PC-9 (cell line): ENCODE measurements around the gene TSPYL4. TPM values are rescaled to one million over a fixed set of nuclear protein-coding genes. Genes with fewer than 3 reads are reported as not detected.

Experiments
- Bru-seq: library from RNA; stranded (reverse); fragments of 400-500 nt; gene quantifications from one replicate; lab custom pipeline; 2021; lab: Mats Ljungman, UMichigan
- BruChase-seq, 2 experiments: library from RNA; stranded (reverse); fragments of 400-500 nt; gene quantifications; one replicate each; lab custom pipeline; 2021; lab: Mats Ljungman, UMichigan
- BruUV-seq: library from RNA; stranded (reverse); fragments of 400-500 nt; replicated peaks from 2 replicates; lab custom pipeline; 2021; lab: Mats Ljungman, UMichigan
- CTCF ChIA-PET: fragments of 300-600 bp; sonication (Branson Sonifier 250); formaldehyde crosslinking; loops from one replicate; lab custom pipeline; 2022; ENCODE audit warnings: antibody characterized with exemption; lab: Charles Lee
- POLR2A ChIA-PET: fragments of 300-600 bp; sonication (Branson Sonifier 250); formaldehyde crosslinking; loops from one replicate; lab custom pipeline; 2022; ENCODE audit warnings: antibody characterized with exemption; ENCODE audit not compliant: unreplicated experiment; lab: Charles Lee
- DNase-seq, 2 experiments: peaks; one replicate each; pipeline versions ENCODE4 v3.0.0 to v3.0.0-alpha.2; 2015 to 2022; ENCODE audit warnings: mixed read lengths in 1 of 2
- H2AFZ ChIP-seq: fragments of 200-600 bp; sonication (generic); 2 replicates; pipeline ENCODE4 v1.8.1; 2017; ENCODE audit warnings: antibody characterized with exemption
- H3F3A ChIP-seq: fragments of 200-600 bp; sonication (generic); 2 replicates; pipeline ENCODE4 v1.8.1; 2017; ENCODE audit warnings: antibody characterized with exemption, mild to moderate bottlenecking, low read depth; ENCODE audit not compliant: insufficient read depth
- H3K27ac ChIP-seq: fragments of 200-600 bp; sonication (generic); 2 replicates; pipeline ENCODE4 v1.6.1; 2016; ENCODE audit warnings: mixed run types
- H3K27me3 ChIP-seq: fragments of 200-600 bp; sonication (generic); 2 replicates; pipeline ENCODE4 v1.6.1; 2016; ENCODE audit warnings: low read depth, mixed run types; ENCODE audit not compliant: insufficient read depth
- H3K36me3 ChIP-seq: fragments of 200-600 bp; sonication (generic); 2 replicates; pipeline ENCODE4 v1.6.1; 2016; ENCODE audit warnings: low read depth, mixed run types
- H3K4me1 ChIP-seq: fragments of 200-600 bp; sonication (generic); replicated peaks from 2 replicates; pipeline ENCODE4 v1.6.1; 2016; ENCODE audit warnings: mixed run types; ENCODE audit not compliant: insufficient read depth
- H3K4me2 ChIP-seq: fragments of 200-600 bp; sonication (generic); 2 replicates; pipeline ENCODE4 v1.6.1; 2017; ENCODE audit warnings: mixed run types
- H3K4me3 ChIP-seq: fragments of 200-600 bp; sonication (generic); 2 replicates; pipeline ENCODE4 v1.6.1; 2016; ENCODE audit warnings: mixed run types
- H3K79me2 ChIP-seq: fragments of 200-600 bp; sonication (generic); 2 replicates; pipeline ENCODE4 v1.6.1; 2017; ENCODE audit warnings: low read depth, mixed run types
- H3K9me2 ChIP-seq: fragments of 200-600 bp; sonication (generic); 2 replicates; pipeline ENCODE4 v1.8.1; 2017; ENCODE audit warnings: mild to moderate bottlenecking; ENCODE audit not compliant: insufficient read depth
- H3K9me3 ChIP-seq: fragments of 200-600 bp; sonication (generic); 2 replicates; pipeline ENCODE4 v1.8.1; 2016; ENCODE audit warnings: low read depth; ENCODE audit not compliant: insufficient read depth
- H4K20me1 ChIP-seq: fragments of 200-600 bp; sonication (generic); 2 replicates; pipeline ENCODE4 v1.8.1; 2017; ENCODE audit not compliant: insufficient read depth
- EZH2 ChIP-seq: fragments of 200-600 bp; sonication (generic); IDR thresholded peaks from 2 replicates; pipeline ENCODE4 v1.8.0; 2017; ENCODE audit warnings: antibody characterized with exemption, low read depth
- intact Hi-C: fragments of 100-400 bp; cut with micrococcal nuclease; formaldehyde crosslinking; loops from one replicate; pipeline ENCODE4 v1.10.0; 2022; ENCODE audit not compliant: unreplicated experiment
- long read RNA-seq: library from polyadenylated mRNA; stranded (forward); transcript quantifications from one replicate; pipeline ENCODE4 v2.0.0, GENCODE V29; 2022
- total RNA-seq: library from RNA; stranded (reverse); gene quantifications from 2 replicates; pipeline ENCODE4 v1.2.3, GENCODE V29; 2021
- TF ChIP-seq, protein P1 (sequence below): fragments of 200-600 bp; sonication (generic); conservative IDR thresholded peaks from 2 replicates; pipeline ENCODE4 v1.6.1; 2017; ENCODE audit warnings: mixed run types, antibody characterized with exemption, mild to moderate bottlenecking, moderate library complexity

TSPYL4 gene
- total RNA-seq (10.6 and 10.9 TPM in 2 replicates), Bru-seq, nascent RNA (percentile 84 among the genes with signal in this experiment), BruChase-seq, experiment 1, labeled RNA remaining after a 2-hour chase (percentile 96 among the genes with signal in this experiment), BruChase-seq, experiment 2, labeled RNA remaining after a 6-hour chase (percentile 93 among the genes with signal in this experiment)
- long read RNA-seq, full-length matches to known transcripts: 1 of 3 reads
- long read RNA-seq, partial matches to known transcripts: 0 of 3 reads
- long read RNA-seq, other reads (novel, unspliced or antisense): 2 of 3 reads

DNA sequence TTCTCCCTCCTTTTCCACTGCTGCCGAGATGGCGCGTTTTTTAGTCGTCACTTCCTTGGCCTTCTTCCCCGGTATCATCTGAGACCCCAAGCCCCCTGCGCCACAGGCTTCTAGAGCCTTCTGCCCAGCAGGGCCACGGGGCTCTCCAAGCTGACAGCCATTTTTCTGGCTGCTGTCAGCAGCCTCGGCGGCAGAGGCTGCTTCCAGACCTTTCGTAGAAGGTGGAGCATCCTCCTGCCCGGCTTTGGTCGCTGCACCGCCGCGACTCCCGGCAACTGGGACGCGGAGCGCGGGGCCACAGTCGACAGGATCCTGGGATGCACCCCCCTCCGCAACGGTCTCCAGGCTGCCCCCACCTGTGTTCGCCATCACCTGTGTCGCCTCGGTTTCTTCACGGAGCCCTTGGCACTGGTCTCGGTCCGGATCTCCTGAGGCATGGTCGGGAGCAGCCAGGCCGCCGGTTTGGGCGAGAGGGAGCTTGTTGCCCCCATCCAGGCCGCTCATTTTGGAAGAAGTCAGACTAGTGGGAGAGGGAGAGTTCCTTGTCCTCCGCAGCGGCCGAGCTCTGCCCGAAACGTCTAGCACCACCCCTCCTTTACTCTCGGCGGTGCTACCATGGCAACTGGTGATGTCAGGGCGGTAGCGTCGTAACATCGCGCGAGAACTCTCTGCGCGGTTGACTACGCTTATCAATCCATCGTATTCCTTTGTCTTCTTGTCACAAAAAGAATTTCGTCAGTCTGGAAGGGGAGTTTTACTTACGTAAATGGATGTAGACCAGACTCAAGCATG, at the start of gene TSPYL4:
Gene TSPYL4 (minus strand): TSS at position 571 of the 792 bp plus-strand sequence. CDS start 67 bp downstream, at position 504.
- Histone ChIP-seq H3K4me3 (peak within 1 kb of the TSS; percentile 82), H3K9me3 (no peaks in the 10 kb centered on the region), H3K9me2 (no peaks in the 10 kb centered on the region), H3K27ac (peak within 1 kb of the TSS; percentile 77), H3K36me3 (0 out of 2 replicates have a peak, but pooled peaks cover 4% of the 10 kb centered on the region), H3K79me2 (peaks cover 41% of the 10 kb centered on the region), H2AFZ (peak within 1 kb of the TSS; percentile 97), H4K20me1 (no peaks in the 10 kb centered on the region), H3K27me3 (no peaks in the 10 kb centered on the region), H3K4me2 (peak within 1 kb of the TSS; percentile 94), H3F3A (no peaks in the 10 kb centered on the region), H3K4me1 (peaks cover 46% of the 10 kb centered on the region)
- peak; percentile 87 to 95 for DNase-seq
- no peak for TF ChIP-seq EZH2
- intact Hi-C loops: loop anchor here (1.0 kb wide), 1 partner anchor 26 kb away; the partner anchor contains the start of gene TSPYL1
- no TSS peak for BruUV-seq
- ChIA-PET CTCF (no interaction called here), POLR2A (no interaction called here)

DNA sequence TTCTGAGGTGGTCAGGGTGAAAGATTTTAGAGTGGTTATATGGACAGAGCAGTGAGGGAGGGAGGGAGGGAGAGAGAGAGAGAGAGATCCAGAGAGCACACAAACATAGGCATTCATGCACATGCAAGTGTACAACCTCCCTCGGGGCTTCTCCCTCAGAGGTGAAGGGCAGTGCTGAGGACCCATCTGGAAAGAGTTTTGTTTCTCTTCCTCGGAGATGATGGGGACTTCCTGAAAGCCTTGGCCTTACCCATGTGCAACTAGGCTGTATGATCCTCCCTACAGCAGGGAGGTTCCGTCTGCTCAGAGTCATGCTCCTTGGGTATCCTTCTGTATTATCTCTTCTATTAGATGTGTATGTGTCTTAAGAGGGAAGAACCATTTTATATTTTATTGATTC, 47.2 kb upstream of the TSPYL4 start:
- Histone ChIP-seq H3K79me2 (no peaks in the 10 kb centered on the region), H3K27me3 (no peaks in the 10 kb centered on the region), H3K4me1 (no peaks in the 10 kb centered on the region), H3K27ac (no peak overlapping the region), H3K9me3 (no peaks in the 10 kb centered on the region; the same call in 1 of the 2 replicates), H3F3A (no peaks in the 10 kb centered on the region), H2AFZ (no peak overlapping the region), H3K4me2 (no peak overlapping the region), H3K36me3 (no peaks in the 10 kb centered on the region), H3K4me3 (no peak overlapping the region), H4K20me1 (no peaks in the 10 kb centered on the region; the same call in 1 of the 2 replicates), H3K9me2 (no peaks in the 10 kb centered on the region)
- TF ChIP-seq, protein P1, sequence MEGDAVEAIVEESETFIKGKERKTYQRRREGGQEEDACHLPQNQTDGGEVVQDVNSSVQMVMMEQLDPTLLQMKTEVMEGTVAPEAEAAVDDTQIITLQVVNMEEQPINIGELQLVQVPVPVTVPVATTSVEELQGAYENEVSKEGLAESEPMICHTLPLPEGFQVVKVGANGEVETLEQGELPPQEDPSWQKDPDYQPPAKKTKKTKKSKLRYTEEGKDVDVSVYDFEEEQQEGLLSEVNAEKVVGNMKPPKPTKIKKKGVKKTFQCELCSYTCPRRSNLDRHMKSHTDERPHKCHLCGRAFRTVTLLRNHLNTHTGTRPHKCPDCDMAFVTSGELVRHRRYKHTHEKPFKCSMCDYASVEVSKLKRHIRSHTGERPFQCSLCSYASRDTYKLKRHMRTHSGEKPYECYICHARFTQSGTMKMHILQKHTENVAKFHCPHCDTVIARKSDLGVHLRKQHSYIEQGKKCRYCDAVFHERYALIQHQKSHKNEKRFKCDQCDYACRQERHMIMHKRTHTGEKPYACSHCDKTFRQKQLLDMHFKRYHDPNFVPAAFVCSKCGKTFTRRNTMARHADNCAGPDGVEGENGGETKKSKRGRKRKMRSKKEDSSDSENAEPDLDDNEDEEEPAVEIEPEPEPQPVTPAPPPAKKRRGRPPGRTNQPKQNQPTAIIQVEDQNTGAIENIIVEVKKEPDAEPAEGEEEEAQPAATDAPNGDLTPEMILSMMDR: no peak
- TF ChIP-seq EZH2: no peak
- intact Hi-C loops: no loop called here
- ChIA-PET POLR2A (no interaction called here), CTCF (no interaction called here)
- DNase-seq: no peak
- no TSS peak for BruUV-seq

DNA sequence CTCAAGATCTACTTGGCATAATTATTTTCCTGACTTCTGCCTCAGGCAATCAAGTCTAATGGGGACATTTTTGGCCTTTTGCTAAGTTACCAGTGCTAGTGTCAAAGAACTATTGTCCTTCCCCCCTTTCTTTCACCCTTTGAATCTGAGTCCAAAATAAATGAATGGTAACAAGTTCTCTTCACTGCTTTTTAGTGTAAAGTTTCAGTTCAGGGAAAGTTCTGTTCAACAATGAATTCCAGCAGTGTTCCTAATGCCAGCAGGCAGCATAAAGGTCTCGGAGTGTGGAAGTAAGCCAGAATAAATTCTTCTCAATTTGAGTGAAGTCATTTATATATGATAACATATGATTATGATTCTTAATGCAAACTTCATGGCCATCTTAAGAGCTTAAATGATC, 46.7 kb upstream of the TSPYL4 start:
- no peak overlapping the region for H2AFZ ChIP-seq
- no peak overlapping the region for H3K4me2 ChIP-seq
- no peaks in the 10 kb centered on the region; the same call in 1 of the 2 replicates for H3K9me3 ChIP-seq
- no peaks in the 10 kb centered on the region; the same call in 1 of the 2 replicates for H4K20me1 ChIP-seq
- intact Hi-C loops: no loop called here
- no peaks in the 10 kb centered on the region for H3K36me3 ChIP-seq
- H3K9me2 ChIP-seq: no peaks in the 10 kb centered on the region
- H3F3A ChIP-seq: no peaks in the 10 kb centered on the region
- H3K27me3 ChIP-seq: no peaks in the 10 kb centered on the region
- H3K4me3 ChIP-seq: no peak overlapping the region
- ChIA-PET POLR2A (no interaction called here), CTCF (no interaction called here)
- no TSS peak for BruUV-seq
- H3K27ac ChIP-seq: no peak overlapping the region
- no peak for DNase-seq
- H3K79me2 ChIP-seq: no peaks in the 10 kb centered on the region
- H3K4me1 ChIP-seq: no peaks in the 10 kb centered on the region
- TF ChIP-seq, protein P1: no peak
- TF ChIP-seq EZH2: no peak
